ENCODE data around the gene EXTL2.

DNA sequence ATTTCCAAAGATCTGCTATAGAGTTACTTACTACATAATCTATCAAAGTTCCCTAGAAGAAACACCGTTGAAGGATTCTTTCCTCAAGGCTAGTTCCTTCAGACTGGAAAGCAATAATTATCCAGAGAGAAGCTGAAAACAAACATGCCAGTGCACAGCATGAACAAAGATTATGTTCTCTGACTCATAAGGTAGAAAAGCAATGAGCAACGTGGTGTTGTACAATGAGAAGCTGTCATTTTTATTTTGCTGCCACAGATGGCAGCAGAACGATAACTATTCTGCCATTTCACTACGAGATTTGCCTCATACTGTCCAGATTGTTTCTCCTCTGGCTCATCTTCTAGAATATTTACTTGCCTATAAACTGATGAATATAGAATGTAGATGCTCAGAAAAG, 10.7 kb downstream of the EXTL2 start:
- TF ChIP-seq, protein P1, sequence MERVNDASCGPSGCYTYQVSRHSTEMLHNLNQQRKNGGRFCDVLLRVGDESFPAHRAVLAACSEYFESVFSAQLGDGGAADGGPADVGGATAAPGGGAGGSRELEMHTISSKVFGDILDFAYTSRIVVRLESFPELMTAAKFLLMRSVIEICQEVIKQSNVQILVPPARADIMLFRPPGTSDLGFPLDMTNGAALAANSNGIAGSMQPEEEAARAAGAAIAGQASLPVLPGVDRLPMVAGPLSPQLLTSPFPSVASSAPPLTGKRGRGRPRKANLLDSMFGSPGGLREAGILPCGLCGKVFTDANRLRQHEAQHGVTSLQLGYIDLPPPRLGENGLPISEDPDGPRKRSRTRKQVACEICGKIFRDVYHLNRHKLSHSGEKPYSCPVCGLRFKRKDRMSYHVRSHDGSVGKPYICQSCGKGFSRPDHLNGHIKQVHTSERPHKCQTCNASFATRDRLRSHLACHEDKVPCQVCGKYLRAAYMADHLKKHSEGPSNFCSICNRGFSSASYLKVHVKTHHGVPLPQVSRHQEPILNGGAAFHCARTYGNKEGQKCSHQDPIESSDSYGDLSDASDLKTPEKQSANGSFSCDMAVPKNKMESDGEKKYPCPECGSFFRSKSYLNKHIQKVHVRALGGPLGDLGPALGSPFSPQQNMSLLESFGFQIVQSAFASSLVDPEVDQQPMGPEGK (CRISPR knock-in tag; IDR thresholded peaks at IDR 0.05; ENCODE audit: borderline replicate concordance) = no peak
- TF ChIP-seq ESRRG (CRISPR knock-in tag; IDR thresholded peaks at IDR 0.05) = no peak
- TF ChIP-seq PPARA (CRISPR knock-in tag; IDR thresholded peaks at IDR 0.05; ENCODE audit: borderline replicate concordance) = no peak
- TF ChIP-seq, protein P2, sequence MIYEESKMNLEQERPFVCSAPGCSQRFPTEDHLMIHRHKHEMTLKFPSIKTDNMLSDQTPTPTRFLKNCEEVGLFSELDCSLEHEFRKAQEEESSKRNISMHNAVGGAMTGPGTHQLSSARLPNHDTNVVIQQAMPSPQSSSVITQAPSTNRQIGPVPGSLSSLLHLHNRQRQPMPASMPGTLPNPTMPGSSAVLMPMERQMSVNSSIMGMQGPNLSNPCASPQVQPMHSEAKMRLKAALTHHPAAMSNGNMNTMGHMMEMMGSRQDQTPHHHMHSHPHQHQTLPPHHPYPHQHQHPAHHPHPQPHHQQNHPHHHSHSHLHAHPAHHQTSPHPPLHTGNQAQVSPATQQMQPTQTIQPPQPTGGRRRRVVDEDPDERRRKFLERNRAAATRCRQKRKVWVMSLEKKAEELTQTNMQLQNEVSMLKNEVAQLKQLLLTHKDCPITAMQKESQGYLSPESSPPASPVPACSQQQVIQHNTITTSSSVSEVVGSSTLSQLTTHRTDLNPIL (CRISPR knock-in tag; IDR thresholded peaks at IDR 0.05; ENCODE audit: low read depth) = no peak
- TF ChIP-seq, protein P3, sequence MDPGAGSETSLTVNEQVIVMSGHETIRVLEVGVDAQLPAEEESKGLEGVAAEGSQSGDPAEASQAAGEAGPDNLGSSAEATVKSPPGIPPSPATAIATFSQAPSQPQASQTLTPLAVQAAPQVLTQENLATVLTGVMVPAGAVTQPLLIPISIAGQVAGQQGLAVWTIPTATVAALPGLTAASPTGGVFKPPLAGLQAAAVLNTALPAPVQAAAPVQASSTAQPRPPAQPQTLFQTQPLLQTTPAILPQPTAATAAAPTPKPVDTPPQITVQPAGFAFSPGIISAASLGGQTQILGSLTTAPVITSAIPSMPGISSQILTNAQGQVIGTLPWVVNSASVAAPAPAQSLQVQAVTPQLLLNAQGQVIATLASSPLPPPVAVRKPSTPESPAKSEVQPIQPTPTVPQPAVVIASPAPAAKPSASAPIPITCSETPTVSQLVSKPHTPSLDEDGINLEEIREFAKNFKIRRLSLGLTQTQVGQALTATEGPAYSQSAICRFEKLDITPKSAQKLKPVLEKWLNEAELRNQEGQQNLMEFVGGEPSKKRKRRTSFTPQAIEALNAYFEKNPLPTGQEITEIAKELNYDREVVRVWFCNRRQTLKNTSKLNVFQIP (CRISPR knock-in tag; IDR thresholded peaks at IDR 0.05; ENCODE audit: borderline replicate concordance, low read depth) = no peak

Data from SK-N-SH treated with all-trans-retinoic acid at 6 μM for 48 hours (cell line).